HepG2 (cell line): ENCODE measurements around the gene SLC7A4. TPM values are rescaled to one million over a fixed set of nuclear protein-coding genes. Genes with fewer than 3 reads are reported as not detected.

Source experiments
- ERF ChIP-seq: IDR thresholded peaks from 2 replicates; pipeline ENCODE4 v1.6.1; 2018; ENCODE audit warnings: missing biosample characterization, missing genetic modification reagents
- KMT2A ChIP-seq: sonication (generic); formaldehyde crosslinking; IDR thresholded peaks from 2 replicates; pipeline ENCODE4 v1.4.0; 2020; ENCODE audit warnings: missing genetic modification reagents
- ZFP37 ChIP-seq: sonication (generic); formaldehyde crosslinking; IDR thresholded peaks from 2 replicates; pipeline ENCODE4 v1.4.0; 2020; ENCODE audit warnings: missing genetic modification reagents, borderline replicate concordance
- ZFYVE20 ChIP-seq: sonication (generic); formaldehyde crosslinking; IDR thresholded peaks from 2 replicates; pipeline ENCODE4 v1.8.0; 2023; ENCODE audit warnings: low read depth, mild to moderate bottlenecking, moderate library complexity, missing genetic modification reagents, borderline replicate concordance
- ZNF3 ChIP-seq: IDR thresholded peaks from 2 replicates; pipeline ENCODE4 v1.7.0; 2017; ENCODE audit warnings: inconsistent platforms
- ZNF331 ChIP-seq: sonication (generic); formaldehyde crosslinking; IDR thresholded peaks from 2 replicates; pipeline ENCODE4 v1.4.0; 2020; ENCODE audit warnings: missing genetic modification reagents
- ZNF383 ChIP-seq: sonication (generic); formaldehyde crosslinking; IDR thresholded peaks from 2 replicates; pipeline ENCODE4 v1.4.0; 2020; ENCODE audit warnings: missing genetic modification reagents, mild to moderate bottlenecking, borderline replicate concordance
- ZNF431 ChIP-seq: sonication (generic); formaldehyde crosslinking; IDR thresholded peaks from 2 replicates; pipeline ENCODE4 v1.9.0; 2022; ENCODE audit warnings: missing genetic modification reagents, low read depth, mild to moderate bottlenecking, borderline replicate concordance
- ZNF496 ChIP-seq: sonication (generic); formaldehyde crosslinking; IDR thresholded peaks from 2 replicates; pipeline ENCODE4 v1.8.1; 2023; ENCODE audit warnings: mild to moderate bottlenecking, moderate library complexity, missing genetic modification reagents; ENCODE audit not compliant: insufficient replicate concordance
- ZNF737 ChIP-seq: sonication (generic); formaldehyde crosslinking; IDR thresholded peaks from 2 replicates; pipeline ENCODE4 v1.5.0; 2020; ENCODE audit warnings: missing genetic modification reagents, mild to moderate bottlenecking, borderline replicate concordance
- ZNF788 ChIP-seq: sonication (generic); formaldehyde crosslinking; IDR thresholded peaks from 2 replicates; pipeline ENCODE4 v1.5.0; 2020; ENCODE audit warnings: mild to moderate bottlenecking, missing genetic modification reagents, borderline replicate concordance
- polyA plus RNA-seq, 8 experiments: library from polyadenylated mRNA; depleted of rRNA in 3 of 8; stranded (reverse) in 7 of 8; unstranded in 1 of 8; fragments of >200 nt; fragmentation: Illumina TruSeq in 4 of 8; extraction: Trizol in 4 of 8; gene quantifications; 2 replicates each; pipeline versions ENCODE4 v1.2.1 to v1.2.3, GENCODE V29; 2011 to 2016; ENCODE audit warnings: low read depth in 4 of 8, missing spikeins in 1 of 8, mixed read lengths in 1 of 8; ENCODE audit not compliant: insufficient read depth in 1 of 8
- total RNA-seq, 5 experiments: library from RNA; depleted of rRNA; stranded (reverse); fragments of >200 nt; fragmentation: Illumina TruSeq; extraction: Trizol; gene quantifications; 2 replicates each; pipeline ENCODE4 v1.2.3, GENCODE V29; 2016; ENCODE audit warnings: low read depth in 1 of 5
- TF ChIP-seq, protein P1 (sequence below), 2 experiments: IDR thresholded peaks; 2 replicates each; pipeline ENCODE4 v1.6.1; 2011 to 2012; ENCODE audit warnings: low read length in 2 of 2, borderline replicate concordance in 1 of 2, low read depth in 1 of 2, mild to moderate bottlenecking in 1 of 2, moderate library complexity in 1 of 2
- TF ChIP-seq, protein P2 (sequence below): sonication (generic); formaldehyde crosslinking; IDR thresholded peaks from 2 replicates; pipeline ENCODE4 v1.4.0; 2020; ENCODE audit warnings: missing genetic modification reagents
- TF ChIP-seq, protein P3 (sequence below): sonication (generic); formaldehyde crosslinking; IDR thresholded peaks from 2 replicates; pipeline ENCODE4 v1.5.1; 2020; ENCODE audit warnings: missing genetic modification reagents, mild to moderate bottlenecking, borderline replicate concordance
- TF ChIP-seq, protein P4 (sequence below): IDR thresholded peaks from 2 replicates; pipeline ENCODE4 v1.6.1; 2016; ENCODE audit warnings: mild to moderate bottlenecking
- TF ChIP-seq, protein P5 (sequence below): sonication (generic); formaldehyde crosslinking; conservative IDR thresholded peaks from 2 replicates; pipeline ENCODE4 v1.4.0; 2020; ENCODE audit warnings: missing genetic modification reagents

The SLC7A4 gene
- total and polyA plus RNA-seq, 2 of the 13 experiments (the other 11 are each of a cell fraction or from before 2014, with no cell fraction given) = not detected

DNA sequence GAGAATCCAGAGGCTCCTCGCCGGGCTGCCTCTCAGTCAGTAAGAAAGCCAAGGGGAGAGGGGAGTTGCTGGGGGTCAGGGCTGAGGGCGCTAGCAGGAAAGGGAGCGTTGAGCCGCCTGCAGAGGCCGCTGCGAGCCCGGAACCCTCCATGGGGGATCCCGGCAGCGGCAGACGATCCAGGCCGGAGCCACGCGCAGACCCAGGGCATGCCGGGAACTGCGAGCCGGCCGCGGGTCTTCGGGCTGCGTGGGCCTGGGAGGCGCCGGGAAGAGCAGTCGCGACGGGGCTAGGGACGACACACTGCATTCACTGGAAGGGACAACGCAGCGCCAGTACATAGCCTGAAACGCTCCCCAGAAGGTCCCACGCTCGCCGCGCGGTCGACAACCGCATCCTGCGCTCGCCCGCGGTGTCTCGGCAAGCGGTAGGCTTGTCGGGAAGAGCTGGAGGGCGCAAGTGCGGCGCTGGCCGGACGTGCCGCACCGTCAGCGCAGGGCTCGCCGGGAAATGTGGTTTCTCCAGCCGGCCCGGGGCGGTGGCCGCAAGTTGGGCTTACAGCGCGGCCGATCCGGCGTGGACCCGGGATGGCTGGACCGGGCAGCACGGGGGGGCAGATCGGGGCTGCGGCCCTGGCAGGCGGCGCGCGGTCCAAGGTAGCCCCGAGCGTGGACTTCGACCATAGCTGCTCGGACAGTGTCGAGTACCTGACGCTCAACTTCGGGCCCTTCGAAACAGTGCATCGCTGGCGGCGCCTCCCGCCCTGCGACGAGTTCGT lies 50.4 kb downstream of the SLC7A4 start, which contains the start of gene LZTR1 (continued):
- TF ChIP-seq ZNF331 = peak; percentile 67
- TF ChIP-seq ZNF788 (CRISPR knock-in tag) = peak; percentile 96
- TF ChIP-seq, protein P1, sequence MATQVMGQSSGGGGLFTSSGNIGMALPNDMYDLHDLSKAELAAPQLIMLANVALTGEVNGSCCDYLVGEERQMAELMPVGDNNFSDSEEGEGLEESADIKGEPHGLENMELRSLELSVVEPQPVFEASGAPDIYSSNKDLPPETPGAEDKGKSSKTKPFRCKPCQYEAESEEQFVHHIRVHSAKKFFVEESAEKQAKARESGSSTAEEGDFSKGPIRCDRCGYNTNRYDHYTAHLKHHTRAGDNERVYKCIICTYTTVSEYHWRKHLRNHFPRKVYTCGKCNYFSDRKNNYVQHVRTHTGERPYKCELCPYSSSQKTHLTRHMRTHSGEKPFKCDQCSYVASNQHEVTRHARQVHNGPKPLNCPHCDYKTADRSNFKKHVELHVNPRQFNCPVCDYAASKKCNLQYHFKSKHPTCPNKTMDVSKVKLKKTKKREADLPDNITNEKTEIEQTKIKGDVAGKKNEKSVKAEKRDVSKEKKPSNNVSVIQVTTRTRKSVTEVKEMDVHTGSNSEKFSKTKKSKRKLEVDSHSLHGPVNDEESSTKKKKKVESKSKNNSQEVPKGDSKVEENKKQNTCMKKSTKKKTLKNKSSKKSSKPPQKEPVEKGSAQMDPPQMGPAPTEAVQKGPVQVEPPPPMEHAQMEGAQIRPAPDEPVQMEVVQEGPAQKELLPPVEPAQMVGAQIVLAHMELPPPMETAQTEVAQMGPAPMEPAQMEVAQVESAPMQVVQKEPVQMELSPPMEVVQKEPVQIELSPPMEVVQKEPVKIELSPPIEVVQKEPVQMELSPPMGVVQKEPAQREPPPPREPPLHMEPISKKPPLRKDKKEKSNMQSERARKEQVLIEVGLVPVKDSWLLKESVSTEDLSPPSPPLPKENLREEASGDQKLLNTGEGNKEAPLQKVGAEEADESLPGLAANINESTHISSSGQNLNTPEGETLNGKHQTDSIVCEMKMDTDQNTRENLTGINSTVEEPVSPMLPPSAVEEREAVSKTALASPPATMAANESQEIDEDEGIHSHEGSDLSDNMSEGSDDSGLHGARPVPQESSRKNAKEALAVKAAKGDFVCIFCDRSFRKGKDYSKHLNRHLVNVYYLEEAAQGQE (IDR thresholded peaks at IDR 0.05; ENCODE audit: borderline replicate concordance in 1 of 2, low read depth in 1 of 2, low read length in 2 of 2) = no peak; a peak in 1 of 4 replicates
- TF ChIP-seq ZNF3 (CRISPR knock-in tag) = no peak
- TF ChIP-seq, protein P2, sequence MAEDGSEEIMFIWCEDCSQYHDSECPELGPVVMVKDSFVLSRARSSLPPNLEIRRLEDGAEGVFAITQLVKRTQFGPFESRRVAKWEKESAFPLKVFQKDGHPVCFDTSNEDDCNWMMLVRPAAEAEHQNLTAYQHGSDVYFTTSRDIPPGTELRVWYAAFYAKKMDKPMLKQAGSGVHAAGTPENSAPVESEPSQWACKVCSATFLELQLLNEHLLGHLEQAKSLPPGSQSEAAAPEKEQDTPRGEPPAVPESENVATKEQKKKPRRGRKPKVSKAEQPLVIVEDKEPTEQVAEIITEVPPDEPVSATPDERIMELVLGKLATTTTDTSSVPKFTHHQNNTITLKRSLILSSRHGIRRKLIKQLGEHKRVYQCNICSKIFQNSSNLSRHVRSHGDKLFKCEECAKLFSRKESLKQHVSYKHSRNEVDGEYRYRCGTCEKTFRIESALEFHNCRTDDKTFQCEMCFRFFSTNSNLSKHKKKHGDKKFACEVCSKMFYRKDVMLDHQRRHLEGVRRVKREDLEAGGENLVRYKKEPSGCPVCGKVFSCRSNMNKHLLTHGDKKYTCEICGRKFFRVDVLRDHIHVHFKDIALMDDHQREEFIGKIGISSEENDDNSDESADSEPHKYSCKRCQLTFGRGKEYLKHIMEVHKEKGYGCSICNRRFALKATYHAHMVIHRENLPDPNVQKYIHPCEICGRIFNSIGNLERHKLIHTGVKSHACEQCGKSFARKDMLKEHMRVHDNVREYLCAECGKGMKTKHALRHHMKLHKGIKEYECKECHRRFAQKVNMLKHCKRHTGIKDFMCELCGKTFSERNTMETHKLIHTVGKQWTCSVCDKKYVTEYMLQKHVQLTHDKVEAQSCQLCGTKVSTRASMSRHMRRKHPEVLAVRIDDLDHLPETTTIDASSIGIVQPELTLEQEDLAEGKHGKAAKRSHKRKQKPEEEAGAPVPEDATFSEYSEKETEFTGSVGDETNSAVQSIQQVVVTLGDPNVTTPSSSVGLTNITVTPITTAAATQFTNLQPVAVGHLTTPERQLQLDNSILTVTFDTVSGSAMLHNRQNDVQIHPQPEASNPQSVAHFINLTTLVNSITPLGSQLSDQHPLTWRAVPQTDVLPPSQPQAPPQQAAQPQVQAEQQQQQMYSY (CRISPR knock-in tag) = no peak; the same call in 1 of the 2 replicates
- TF ChIP-seq, protein P3, sequence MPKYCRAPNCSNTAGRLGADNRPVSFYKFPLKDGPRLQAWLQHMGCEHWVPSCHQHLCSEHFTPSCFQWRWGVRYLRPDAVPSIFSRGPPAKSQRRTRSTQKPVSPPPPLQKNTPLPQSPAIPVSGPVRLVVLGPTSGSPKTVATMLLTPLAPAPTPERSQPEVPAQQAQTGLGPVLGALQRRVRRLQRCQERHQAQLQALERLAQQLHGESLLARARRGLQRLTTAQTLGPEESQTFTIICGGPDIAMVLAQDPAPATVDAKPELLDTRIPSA (CRISPR knock-in tag) = 0 out of 2 replicates have a peak, but pooled peaks have one; percentile 60
- TF ChIP-seq, protein P4, sequence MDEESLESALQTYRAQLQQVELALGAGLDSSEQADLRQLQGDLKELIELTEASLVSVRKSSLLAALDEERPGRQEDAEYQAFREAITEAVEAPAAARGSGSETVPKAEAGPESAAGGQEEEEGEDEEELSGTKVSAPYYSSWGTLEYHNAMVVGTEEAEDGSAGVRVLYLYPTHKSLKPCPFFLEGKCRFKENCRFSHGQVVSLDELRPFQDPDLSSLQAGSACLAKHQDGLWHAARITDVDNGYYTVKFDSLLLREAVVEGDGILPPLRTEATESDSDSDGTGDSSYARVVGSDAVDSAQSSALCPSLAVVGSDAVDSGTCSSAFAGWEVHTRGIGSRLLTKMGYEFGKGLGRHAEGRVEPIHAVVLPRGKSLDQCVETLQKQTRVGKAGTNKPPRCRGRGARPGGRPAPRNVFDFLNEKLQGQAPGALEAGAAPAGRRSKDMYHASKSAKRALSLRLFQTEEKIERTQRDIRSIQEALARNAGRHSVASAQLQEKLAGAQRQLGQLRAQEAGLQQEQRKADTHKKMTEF (CRISPR knock-in tag) = peak; percentile 97
- TF ChIP-seq ZNF383 (CRISPR knock-in tag) = no peak
- TF ChIP-seq ZNF496 = no peak
- TF ChIP-seq KMT2A (CRISPR knock-in tag) = peak; percentile 83
- TF ChIP-seq, protein P5, sequence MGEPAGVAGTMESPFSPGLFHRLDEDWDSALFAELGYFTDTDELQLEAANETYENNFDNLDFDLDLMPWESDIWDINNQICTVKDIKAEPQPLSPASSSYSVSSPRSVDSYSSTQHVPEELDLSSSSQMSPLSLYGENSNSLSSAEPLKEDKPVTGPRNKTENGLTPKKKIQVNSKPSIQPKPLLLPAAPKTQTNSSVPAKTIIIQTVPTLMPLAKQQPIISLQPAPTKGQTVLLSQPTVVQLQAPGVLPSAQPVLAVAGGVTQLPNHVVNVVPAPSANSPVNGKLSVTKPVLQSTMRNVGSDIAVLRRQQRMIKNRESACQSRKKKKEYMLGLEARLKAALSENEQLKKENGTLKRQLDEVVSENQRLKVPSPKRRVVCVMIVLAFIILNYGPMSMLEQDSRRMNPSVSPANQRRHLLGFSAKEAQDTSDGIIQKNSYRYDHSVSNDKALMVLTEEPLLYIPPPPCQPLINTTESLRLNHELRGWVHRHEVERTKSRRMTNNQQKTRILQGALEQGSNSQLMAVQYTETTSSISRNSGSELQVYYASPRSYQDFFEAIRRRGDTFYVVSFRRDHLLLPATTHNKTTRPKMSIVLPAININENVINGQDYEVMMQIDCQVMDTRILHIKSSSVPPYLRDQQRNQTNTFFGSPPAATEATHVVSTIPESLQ = no peak
- TF ChIP-seq ZNF431 (CRISPR knock-in tag) = peak; percentile 45; the same call in 1 of the 2 replicates
- TF ChIP-seq ZFYVE20 (CRISPR knock-in tag) = no peak; the same call in 1 of the 2 replicates
- peak; percentile 43; the same call in 1 of the 2 replicates for TF ChIP-seq ZFP37 (CRISPR knock-in tag)
- peak; percentile 88; the same call in 1 of the 2 replicates for TF ChIP-seq ERF
- TF ChIP-seq ZNF737 (CRISPR knock-in tag) = no peak
